Endodermal cell (in vitro differentiated cells): ENCODE data around the gene OCA2. TPM values are rescaled to one million over a fixed set of nuclear protein-coding genes. Genes with fewer than 3 reads are reported as not detected.

Experiments used
- DNase-seq: peaks from one replicate; pipeline ENCODE4 v3.0.0-alpha.2; 2017
- H3K27ac ChIP-seq: 2 replicates; pipeline ENCODE4 v1.5.1; 2013; ENCODE audit warnings: mild to moderate bottlenecking, low read depth, low read length, moderate library complexity
- H3K27me3 ChIP-seq: 2 replicates; pipeline ENCODE4 v1.6.1; 2013; ENCODE audit warnings: mild to moderate bottlenecking, low read length, moderate library complexity; ENCODE audit not compliant: insufficient read depth, control insufficient read depth, poor library complexity, severe bottlenecking
- H3K36me3 ChIP-seq: 2 replicates; pipeline ENCODE4 v1.7.0; 2013; ENCODE audit warnings: mild to moderate bottlenecking, low read length, moderate library complexity; ENCODE audit not compliant: control insufficient read depth, insufficient read depth
- H3K4me1 ChIP-seq: one replicate; pipeline ENCODE4 v1.7.0; 2013; ENCODE audit warnings: low read length; ENCODE audit not compliant: control insufficient read depth, insufficient read depth
- H3K4me3 ChIP-seq: 2 replicates; pipeline ENCODE4 v1.5.1; 2013; ENCODE audit warnings: mild to moderate bottlenecking, low read length, moderate library complexity
- H3K9ac ChIP-seq: 2 replicates; pipeline ENCODE4 v1.6.1; 2013; ENCODE audit warnings: mild to moderate bottlenecking, low read length, moderate library complexity; ENCODE audit not compliant: poor library complexity, severe bottlenecking; ENCODE audit errors: extremely low read depth
- H3K9me3 ChIP-seq: 2 replicates; pipeline ENCODE4 v1.6.1; 2013; ENCODE audit warnings: mild to moderate bottlenecking, low read length, moderate library complexity; ENCODE audit not compliant: control insufficient read depth
- H3K27ac Mint-ChIP-seq: 2 replicates; pipeline ENCODE4 v1.8.0; 2020; ENCODE audit warnings: mixed read lengths
- H3K27me3 Mint-ChIP-seq: 2 replicates; pipeline ENCODE4 v1.8.0; 2021; ENCODE audit warnings: mild to moderate bottlenecking, mixed read lengths; ENCODE audit not compliant: insufficient read depth
- H3K36me3 Mint-ChIP-seq: 2 replicates; pipeline ENCODE4 v1.8.0; 2020; ENCODE audit warnings: low read depth, mixed read lengths
- H3K4me1 Mint-ChIP-seq: 2 replicates; pipeline ENCODE4 v1.8.0; 2020; ENCODE audit warnings: mixed read lengths
- H3K4me3 Mint-ChIP-seq: 2 replicates; pipeline ENCODE4 v1.8.0; 2020; ENCODE audit warnings: mild to moderate bottlenecking, moderate library complexity, mixed read lengths
- H3K9me3 Mint-ChIP-seq: 2 replicates; pipeline ENCODE4 v1.8.0; 2020; ENCODE audit warnings: mild to moderate bottlenecking, mixed read lengths
- CTCF ChIP-seq: fragments of 200-600 bp; sonication (generic); conservative IDR thresholded peaks from 2 replicates; pipeline ENCODE4 v1.5.0; 2021; ENCODE audit warnings: antibody characterized with exemption, mild to moderate bottlenecking
- WGBS, 2 experiments: methylation state at CpG; one replicate each; pipeline versions ENCODE4 v1.1.5 to v1.1.7; 2013; ENCODE audit warnings: missing lambda C conversion rate in 2 of 2, mixed read lengths in 1 of 2; ENCODE audit not compliant: insufficient coverage in 1 of 2, insufficient read length in 1 of 2; 5-methylcytosine and 5-hydroxymethylcytosine counted together
- total RNA-seq, 2 donors: library from RNA; stranded (reverse); fragmentation: NEBNext Ultra II Directional in 1 of 2; extraction: Animal tissue kit (Norgen Biotek cat#: 25700) in 1 of 2; gene quantifications; 2 replicates in 1 of 2; 3 replicates in 1 of 2; pipeline ENCODE4 v1.2.1, GENCODE V29; 2021

The OCA2 gene
- total RNA-seq, 2 donors from 2014 or later = 0.29 to 0.84 TPM

- Histone ChIP-seq H3K4me3 (no peak overlapping the region), H3K9ac (no peak overlapping the region), H3K4me1 (no peaks in the 10 kb centered on the region), H3K36me3 (no peaks in the 10 kb centered on the region), H3K27ac (no peak overlapping the region), H3K27me3 (no peaks in the 10 kb centered on the region), H3K9me3 (peaks cover 37% of the 10 kb centered on the region)
- H3K36me3 Mint-ChIP-seq = peaks cover 4% of the 10 kb centered on the region
- no peaks in the 10 kb centered on the region for H3K27me3 Mint-ChIP-seq
- TF ChIP-seq CTCF = no peak
- WGBS, 2 experiments = 88 to 94% methylated on average over 1 of the region's 1 CpG
- no peak overlapping the region for H3K27ac Mint-ChIP-seq
- no peaks in the 10 kb centered on the region for H3K4me1 Mint-ChIP-seq
- DNase-seq = no peak
- no peak overlapping the region for H3K4me3 Mint-ChIP-seq
- peaks cover 81% of the 10 kb centered on the region for H3K9me3 Mint-ChIP-seq
Measured at GRCh38 chr15:27894645-27895044, 204.5 kb downstream of the OCA2 start.

- H3K4me1 Mint-ChIP-seq = no peaks in the 10 kb centered on the region
- no peak overlapping the region for H3K9ac ChIP-seq
- no peak overlapping the region for H3K4me3 ChIP-seq
- WGBS, 2 experiments = 82 to 100% methylated on average over 1 to 3 of the region's 3 CpGs
- H3K9me3 ChIP-seq = peaks cover 38% of the 10 kb centered on the region
- H3K4me3 Mint-ChIP-seq = no peak overlapping the region
- H3K27me3 Mint-ChIP-seq = no peaks in the 10 kb centered on the region
- no peak overlapping the region for H3K27ac Mint-ChIP-seq
- no peaks in the 10 kb centered on the region for H3K36me3 ChIP-seq
- H3K27me3 ChIP-seq = no peaks in the 10 kb centered on the region
- TF ChIP-seq CTCF = no peak
- no peak overlapping the region for H3K27ac ChIP-seq
- peaks cover 65% of the 10 kb centered on the region for H3K9me3 Mint-ChIP-seq
- peaks cover 4% of the 10 kb centered on the region for H3K36me3 Mint-ChIP-seq
- no peak for DNase-seq
- H3K4me1 ChIP-seq = no peaks in the 10 kb centered on the region
Measured at GRCh38 chr15:27889258-27889657, 209.9 kb downstream of the OCA2 start.

GRCh38 chr15:27885201-27885600 lies 213.9 kb downstream of the OCA2 start:
- H3K9ac ChIP-seq = no peak overlapping the region
- Mint-ChIP-seq H3K9me3 (peaks cover 34% of the 10 kb centered on the region), H3K4me1 (no peaks in the 10 kb centered on the region), H3K4me3 (no peak overlapping the region), H3K36me3 (no peaks in the 10 kb centered on the region), H3K27me3 (no peaks in the 10 kb centered on the region), H3K27ac (no peak overlapping the region)
- no peaks in the 10 kb centered on the region for H3K4me1 ChIP-seq
- H3K36me3 ChIP-seq = no peaks in the 10 kb centered on the region
- no peak for TF ChIP-seq CTCF
- H3K9me3 ChIP-seq = peaks cover 9% of the 10 kb centered on the region
- no peaks in the 10 kb centered on the region for H3K27me3 ChIP-seq
- no peak overlapping the region for H3K4me3 ChIP-seq
- H3K27ac ChIP-seq = no peak overlapping the region
- no peak for DNase-seq
